ENCODE results near the gene ADH1A. TPM values are rescaled to one million over a fixed set of nuclear protein-coding genes. Genes with fewer than 3 reads are reported as not detected.

ADH1A gene
- total RNA-seq, 1 donor from 2014 or later: not detected

Other genes with a start within 250 kb of the ADH1A start
- 70.1 and 74.2 TPM in 2 replicates for gene ADH5, start 202.2 kb downstream of the ADH1A start, total RNA-seq
- not detected in 2 replicates for gene ADH4, start 146.7 kb downstream of the ADH1A start, total RNA-seq
- not detected in 2 replicates for gene ADH6, start 71.7 kb downstream of the ADH1A start, total RNA-seq
- gene ADH1B, start 30.4 kb upstream of the ADH1A start, total RNA-seq: not detected in 2 replicates
- not detected in 2 replicates for gene ADH1C, start 61.8 kb upstream of the ADH1A start, total RNA-seq
- not detected in 2 replicates for gene ADH7, start 144.4 kb upstream of the ADH1A start, total RNA-seq
- not detected in 2 replicates for gene C4orf17, start 220.0 kb upstream of the ADH1A start, total RNA-seq